HG03045 (cell line): Measurements from ENCODE around the gene ARRDC2.

ENCODE experiments used
- ATAC-seq: cut with Tn5 transposase; IDR thresholded peaks from one replicate; pipeline ENCODE4 v1.9.1; 2021; ENCODE audit warnings: mild to moderate bottlenecking, moderate library complexity; ENCODE audit not compliant: unreplicated experiment

The ARRDC2 gene

DNA sequence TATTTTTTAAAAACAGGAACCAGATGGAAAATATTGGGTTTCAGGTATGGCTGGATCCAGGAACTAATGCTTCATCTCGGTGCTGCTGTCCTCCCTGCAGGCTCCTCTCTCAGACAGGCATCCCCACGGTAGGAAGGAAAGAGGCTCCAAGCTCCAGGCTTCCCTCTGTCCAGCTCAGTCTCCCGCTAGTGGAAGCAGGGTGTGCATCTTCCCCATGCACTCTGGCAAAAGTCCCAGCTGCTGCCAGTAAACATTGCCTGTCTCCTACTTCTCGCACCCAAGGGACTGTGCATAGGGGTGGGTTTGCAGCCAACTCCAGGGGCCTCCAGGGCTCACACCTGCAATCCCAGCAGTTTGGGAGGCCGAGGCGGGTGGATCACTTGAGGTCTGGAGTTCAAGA is 49.6 kb downstream of the ARRDC2 start:
- ATAC-seq: no peak

DNA sequence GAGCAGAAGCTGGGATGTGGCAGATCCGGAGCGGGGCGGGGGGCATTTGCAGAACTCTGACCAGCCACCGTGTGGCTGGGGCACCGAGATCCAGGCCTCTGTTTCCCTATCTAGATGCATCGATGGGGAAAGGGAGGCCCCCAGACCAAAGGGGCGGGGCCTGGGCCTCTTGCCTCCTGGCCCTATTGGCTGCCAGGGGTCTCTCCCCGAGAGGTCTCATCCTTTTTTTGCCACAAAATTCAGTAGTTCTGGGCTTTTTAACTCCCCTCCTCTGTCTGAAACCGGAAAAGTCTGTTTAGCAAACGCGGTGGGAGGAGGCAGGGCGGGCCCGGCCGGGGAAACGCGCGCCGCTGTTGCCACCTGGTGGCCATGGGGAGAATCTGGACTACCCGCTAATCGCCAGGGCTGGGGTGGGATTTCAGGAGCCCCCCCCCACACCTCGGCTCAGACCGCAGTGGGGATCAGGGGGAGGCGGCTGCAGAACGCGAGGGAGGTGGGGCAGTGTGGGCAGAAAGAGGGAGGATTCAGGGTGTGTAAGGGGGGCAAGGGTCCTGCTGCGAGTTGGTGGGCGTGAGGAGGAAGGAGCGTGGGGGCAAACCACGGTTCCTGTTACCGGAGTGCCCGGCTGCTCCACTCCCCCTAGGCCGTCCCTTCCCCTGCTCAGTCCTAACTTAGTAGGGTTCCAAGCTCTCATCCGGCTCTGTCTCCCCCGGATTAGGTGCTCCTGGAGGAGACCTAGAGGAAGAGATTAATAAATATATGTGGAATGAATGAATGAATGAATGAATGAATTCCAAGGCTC is 50.4 kb downstream of the ARRDC2 start:
- no peak for ATAC-seq

DNA sequence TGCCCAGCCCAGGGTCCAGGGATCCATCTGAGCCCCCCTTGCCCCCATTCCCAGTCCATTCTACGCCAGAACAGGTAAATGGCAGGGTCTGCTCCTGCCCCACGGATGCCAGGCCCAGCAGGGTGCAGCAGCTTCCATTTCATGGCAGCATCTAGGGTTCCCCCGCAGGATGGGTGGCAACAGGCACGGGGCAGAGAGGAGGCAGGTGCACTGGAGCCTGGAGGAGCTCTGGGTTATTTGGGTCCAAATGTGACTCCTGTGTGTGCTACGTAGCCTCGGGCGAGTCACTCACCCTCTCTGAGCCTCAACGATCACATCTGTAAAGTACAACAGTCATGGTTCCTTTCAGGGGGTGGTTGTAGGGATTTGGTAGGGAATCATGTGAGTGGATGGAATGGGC is 51.3 kb downstream of the ARRDC2 start:
- no peak for ATAC-seq

DNA sequence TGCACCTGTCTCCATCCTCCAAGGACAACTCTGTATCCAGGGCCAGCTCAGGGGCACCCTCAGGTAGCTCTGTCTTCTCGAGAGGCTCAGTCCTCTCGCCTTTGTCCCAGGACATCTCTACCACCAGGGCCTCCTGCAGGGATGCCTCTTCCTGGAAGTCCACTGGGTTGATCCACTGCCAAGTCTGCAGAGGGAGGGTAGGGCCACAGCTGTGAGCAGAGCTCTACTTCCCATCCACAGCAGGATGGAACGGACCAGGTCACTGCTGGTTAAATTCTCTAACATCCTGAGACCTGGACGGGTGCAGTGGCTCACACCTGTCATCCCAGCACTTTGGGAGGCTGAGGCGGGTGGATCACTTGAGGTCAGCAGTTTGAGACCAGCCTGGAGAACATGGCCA is 51.9 kb downstream of the ARRDC2 start:
- no peak for ATAC-seq

DNA sequence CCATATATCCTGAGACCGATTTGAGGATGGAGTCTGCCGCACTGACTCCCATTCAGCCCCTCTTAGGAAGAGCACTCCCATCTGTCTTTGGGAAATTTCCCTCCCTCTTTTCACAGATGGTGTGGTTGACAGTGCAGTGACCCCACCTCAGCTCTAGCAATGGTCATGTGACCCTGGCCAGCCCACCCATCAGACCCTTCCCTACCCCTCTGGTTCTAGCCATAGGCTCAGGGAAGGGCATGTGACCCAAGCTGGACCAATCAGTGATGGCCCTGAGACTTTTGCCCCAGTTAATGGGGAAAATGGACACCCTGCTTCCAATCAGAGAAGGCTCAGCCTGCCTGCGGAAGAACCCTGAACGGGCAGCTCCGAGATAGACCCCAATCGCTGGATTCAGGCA is 52.5 kb downstream of the ARRDC2 start:
- no peak for ATAC-seq

DNA sequence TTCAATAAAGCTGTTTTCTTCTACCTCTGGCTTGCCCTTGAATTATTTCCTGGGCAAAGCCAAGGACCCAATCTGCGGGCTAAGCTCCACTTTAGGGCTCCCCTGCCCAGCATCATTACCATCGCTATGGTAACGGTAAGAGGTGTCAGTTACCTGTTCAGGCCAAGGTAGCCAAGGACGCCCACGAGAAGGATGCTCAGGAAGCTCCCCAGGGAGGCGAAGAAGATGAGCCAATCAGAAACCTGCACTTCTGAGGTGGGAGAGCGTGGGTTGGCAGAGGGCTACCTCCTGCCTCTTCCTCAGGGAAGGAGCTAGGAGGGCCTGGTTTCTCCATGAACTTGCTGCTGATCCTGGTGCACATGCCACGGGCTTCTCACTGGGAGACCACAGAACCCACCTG is 54.1 kb downstream of the ARRDC2 start:
- no peak for ATAC-seq

DNA sequence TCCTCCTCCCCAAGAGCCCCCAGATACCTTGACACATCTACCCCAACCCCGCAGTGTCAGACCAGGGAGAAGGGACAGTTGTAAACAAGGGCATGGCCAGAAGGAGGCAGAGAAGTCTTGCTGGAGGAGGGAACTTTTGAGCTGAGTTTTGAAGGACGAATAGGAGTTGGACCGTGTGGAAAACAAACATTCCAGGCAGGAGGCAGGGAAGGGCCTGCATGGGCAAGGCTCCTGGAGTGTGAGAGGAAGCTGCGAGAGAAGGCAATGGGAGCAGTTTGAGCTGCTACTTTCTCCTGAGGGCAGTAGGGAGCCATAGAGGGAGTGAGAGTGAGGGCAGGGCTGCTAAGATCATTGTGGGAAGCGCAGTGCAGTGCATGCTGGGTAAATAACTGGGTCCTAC is 55.5 kb downstream of the ARRDC2 start:
- ATAC-seq: no peak
